SK-N-SH (cell line): ENCODE results near the gene NPTX1. TPM values are rescaled to one million over a fixed set of nuclear protein-coding genes. Genes with fewer than 3 reads are reported as not detected.

Experiments used
- CTCF ChIA-PET: fragments of 300-600, 350-600 bp; formaldehyde crosslinking; extraction: SDS; loops from one replicate; lab custom pipeline; 2021; lab: Yijun Ruan, JAX
- POLR2A ChIA-PET: fragments of 350-600 bp; sonication (Branson Sonifier 250); formaldehyde crosslinking; extraction: SDS; loops from one replicate; lab custom pipeline; 2020; ENCODE audit warnings: antibody characterized with exemption, inconsistent platforms; lab: Yijun Ruan, JAX
- DNase-seq: peaks from one replicate; pipeline ENCODE4 v3.0.0; 2012
- H2AFZ ChIP-seq: fragments of 200-600 bp; sonication (generic); 2 replicates; pipeline ENCODE4 v1.8.1; 2016; ENCODE audit warnings: antibody characterized with exemption, mild to moderate bottlenecking, low read depth
- H3F3A ChIP-seq: fragments of 200-600 bp; sonication (generic); replicated peaks from 2 replicates; pipeline ENCODE3; 2016; ENCODE audit warnings: antibody characterized with exemption, mild to moderate bottlenecking; ENCODE audit not compliant: insufficient read depth
- H3K27ac ChIP-seq, 2 experiments: fragments of 200-500 bp in 1 of 2; fragments of 200-600 bp in 1 of 2; sonication (Bioruptor generic) in 1 of 2; sonication (generic), shearing (Covaris generic) in 1 of 2; 2 replicates each; pipeline versions ENCODE4 v1.5.1 to v1.6.1; 2014 to 2016; ENCODE audit warnings: low read depth in 2 of 2, inconsistent platforms in 1 of 2, low read length in 1 of 2, mild to moderate bottlenecking in 1 of 2, mixed read lengths in 1 of 2
- H3K27me3 ChIP-seq: fragments of 200-600 bp; sonication (generic), shearing (Covaris generic); 2 replicates; pipeline ENCODE4 v1.6.1; 2016; ENCODE audit warnings: mixed run types; ENCODE audit not compliant: insufficient read depth
- H3K36me3 ChIP-seq, 2 experiments: fragments of 200-500 bp in 1 of 2; fragments of 200-600 bp in 1 of 2; sonication (Bioruptor generic) in 1 of 2; sonication (generic) in 1 of 2; replicated peaks in 1 of 2; 2 replicates each; pipeline versions ENCODE3 to v1.5.1; 2014 to 2016; ENCODE audit warnings: low read length in 1 of 2, mild to moderate bottlenecking in 1 of 2; ENCODE audit not compliant: insufficient read depth in 2 of 2, control insufficient read depth in 1 of 2
- H3K4me1 ChIP-seq, 2 experiments: fragments of 200-500 bp in 1 of 2; fragments of 200-600 bp in 1 of 2; sonication (Bioruptor generic) in 1 of 2; sonication (generic), shearing (Covaris generic) in 1 of 2; 2 replicates each; pipeline versions ENCODE4 v1.5.1 to v1.6.1; 2014 to 2016; ENCODE audit warnings: low read depth in 1 of 2, low read length in 1 of 2, mixed run types in 1 of 2; ENCODE audit not compliant: insufficient read depth in 2 of 2, control insufficient read depth in 1 of 2
- H3K4me2 ChIP-seq: fragments of 200-600 bp; sonication (generic), shearing (Covaris generic); 2 replicates; pipeline ENCODE4 v1.6.1; 2017; ENCODE audit warnings: mixed run types
- H3K4me3 ChIP-seq, 2 experiments: fragments of 200-500 bp in 1 of 2; fragments of 200-600 bp in 1 of 2; sonication (Bioruptor generic) in 1 of 2; sonication (generic), shearing (Covaris generic) in 1 of 2; 2 replicates each; pipeline versions ENCODE4 v1.5.1 to v1.8.1; 2014 to 2016; ENCODE audit warnings: low read depth in 2 of 2, inconsistent platforms in 1 of 2, low read length in 1 of 2, mild to moderate bottlenecking in 1 of 2, mixed read lengths in 1 of 2, moderate library complexity in 1 of 2
- H3K79me2 ChIP-seq: fragments of 200-600 bp; sonication (generic); 2 replicates; pipeline ENCODE4 v1.8.1; 2017; ENCODE audit warnings: mild to moderate bottlenecking; ENCODE audit not compliant: insufficient read depth
- H3K9ac ChIP-seq: fragments of 200-600 bp; sonication (generic); 2 replicates; pipeline ENCODE4 v1.6.1; 2017; ENCODE audit warnings: mixed run types
- H3K9me2 ChIP-seq: fragments of 200-600 bp; sonication (generic); 2 replicates; pipeline ENCODE4 v1.6.1; 2017; ENCODE audit warnings: mixed run types
- H3K9me3 ChIP-seq: fragments of 200-600 bp; sonication (generic); 2 replicates; pipeline ENCODE4 v1.6.1; 2017; ENCODE audit warnings: mixed run types, mild to moderate bottlenecking, moderate library complexity
- H4K20me1 ChIP-seq: fragments of 200-600 bp; sonication (generic); 2 replicates; pipeline ENCODE4 v1.6.1; 2017; ENCODE audit warnings: mild to moderate bottlenecking, mixed run types; ENCODE audit not compliant: insufficient read depth
- CHD2 ChIP-seq: fragments of 150-350 bp; IDR thresholded peaks from 2 replicates; pipeline ENCODE4 v1.6.1; 2018; ENCODE audit warnings: low read length; ENCODE audit not compliant: partially characterized antibody
- ELF1 ChIP-seq: IDR thresholded peaks from 2 replicates; pipeline ENCODE4 v1.4.0; 2012
- EP300 ChIP-seq, 2 experiments: IDR thresholded peaks; 2 replicates each; pipeline versions ENCODE4 v1.4.0 to v1.6.1; 2012; ENCODE audit warnings: borderline replicate concordance in 1 of 2, low read depth in 1 of 2, low read length in 1 of 2
- MEF2A ChIP-seq: IDR thresholded peaks from 2 replicates; pipeline ENCODE4 v1.4.0; 2012; ENCODE audit warnings: low read depth, borderline replicate concordance
- RAD21 ChIP-seq: IDR thresholded peaks from 2 replicates; pipeline ENCODE4 v1.6.1; 2012; ENCODE audit warnings: mild to moderate bottlenecking, low read length
- RCOR1 ChIP-seq: fragments of 150-350 bp; IDR thresholded peaks from 2 replicates; pipeline ENCODE4 v1.6.1; 2017; ENCODE audit warnings: antibody characterized with exemption, low read length
- TCF12 ChIP-seq: IDR thresholded peaks from 2 replicates; pipeline ENCODE4 v1.4.0; 2012
- YY1 ChIP-seq: IDR thresholded peaks from 2 replicates; pipeline ENCODE4 v1.4.0; 2012; ENCODE audit warnings: low read depth, mild to moderate bottlenecking
- WGBS: methylation state at CpG from one replicate; pipeline ENCODE4 v1.1.6; 2017; ENCODE audit warnings: low lambda C conversion rate; 5-methylcytosine and 5-hydroxymethylcytosine counted together
- polyA plus RNA-seq, 3 experiments: library from polyadenylated mRNA; depleted of rRNA; stranded (reverse); fragments of >200 nt; gene quantifications; 2 replicates each; pipeline ENCODE4 v1.2.3, GENCODE V29; 2012
- TF ChIP-seq, protein P1 (sequence below): IDR thresholded peaks from 2 replicates; pipeline ENCODE4; 2012
- TF ChIP-seq, protein P2 (sequence below): fragments of 150-350 bp; IDR thresholded peaks from 2 replicates; pipeline ENCODE4 v1.6.1; 2016; ENCODE audit warnings: mild to moderate bottlenecking, low read depth, low read length
- TF ChIP-seq, protein P3 (sequence below): IDR thresholded peaks from 2 replicates; pipeline ENCODE4 v1.4.0; 2012; ENCODE audit warnings: low read depth, borderline replicate concordance
- TF ChIP-seq, protein P4 (sequence below): IDR thresholded peaks from 2 replicates; pipeline ENCODE4 v1.4.0; 2012; ENCODE audit warnings: low read depth, borderline replicate concordance

NPTX1 gene
- polyA plus RNA-seq, 1 of the 3 experiments (the other 2 are of a cell fraction), result 0.05 TPM

DNA sequence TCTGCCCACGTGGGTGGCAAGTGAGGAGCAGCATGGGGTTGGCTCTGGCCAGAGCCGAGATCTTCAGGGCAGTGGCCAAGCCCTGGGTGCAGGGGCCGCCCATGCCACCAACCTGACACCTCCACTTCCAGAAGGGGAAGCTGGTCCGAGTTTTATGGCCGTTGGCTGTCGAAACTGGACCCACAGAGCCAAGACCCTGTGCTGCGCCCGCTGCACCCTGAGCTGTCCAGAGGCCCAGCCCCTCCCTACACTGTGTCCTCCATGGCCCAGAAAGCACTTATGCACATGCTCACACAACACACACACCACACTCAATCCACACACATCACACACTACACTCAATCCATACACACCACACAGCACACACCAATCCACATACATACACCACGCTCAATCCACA, 34.4 kb upstream of the NPTX1 start (continued):
- TF ChIP-seq, protein P1, sequence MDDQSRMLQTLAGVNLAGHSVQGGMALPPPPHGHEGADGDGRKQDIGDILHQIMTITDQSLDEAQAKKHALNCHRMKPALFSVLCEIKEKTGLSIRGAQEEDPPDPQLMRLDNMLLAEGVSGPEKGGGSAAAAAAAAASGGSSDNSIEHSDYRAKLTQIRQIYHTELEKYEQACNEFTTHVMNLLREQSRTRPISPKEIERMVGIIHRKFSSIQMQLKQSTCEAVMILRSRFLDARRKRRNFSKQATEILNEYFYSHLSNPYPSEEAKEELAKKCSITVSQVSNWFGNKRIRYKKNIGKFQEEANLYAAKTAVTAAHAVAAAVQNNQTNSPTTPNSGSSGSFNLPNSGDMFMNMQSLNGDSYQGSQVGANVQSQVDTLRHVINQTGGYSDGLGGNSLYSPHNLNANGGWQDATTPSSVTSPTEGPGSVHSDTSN, result no peak
- no peak for TF ChIP-seq RAD21

DNA sequence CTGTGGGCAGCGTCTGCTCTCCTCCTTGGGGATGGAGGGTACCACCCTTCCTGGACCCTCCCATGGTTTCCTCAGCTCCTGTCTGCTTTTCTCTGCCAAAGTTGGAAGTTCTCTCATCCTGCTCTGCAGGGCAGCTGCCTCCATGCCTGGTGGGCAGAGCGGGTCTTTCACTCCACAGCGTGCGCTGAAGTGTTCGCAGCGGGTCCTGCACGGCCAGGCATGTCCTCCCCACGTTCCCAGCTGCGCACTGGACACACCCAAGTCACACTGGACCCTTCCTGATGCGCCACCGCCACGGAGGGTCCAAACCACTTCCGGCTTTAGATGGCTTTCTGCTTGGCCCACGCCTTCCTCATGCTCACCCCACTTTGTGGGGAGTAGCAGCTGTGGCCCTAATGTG, 33.7 kb upstream of the NPTX1 start:
- no peak overlapping the region for H2AFZ ChIP-seq
- H3F3A ChIP-seq, result peaks cover 3% of the 10 kb centered on the region
- CTCF ChIA-PET, result no interaction called here
- TF ChIP-seq CHD2, result no peak
- TF ChIP-seq, protein P2, sequence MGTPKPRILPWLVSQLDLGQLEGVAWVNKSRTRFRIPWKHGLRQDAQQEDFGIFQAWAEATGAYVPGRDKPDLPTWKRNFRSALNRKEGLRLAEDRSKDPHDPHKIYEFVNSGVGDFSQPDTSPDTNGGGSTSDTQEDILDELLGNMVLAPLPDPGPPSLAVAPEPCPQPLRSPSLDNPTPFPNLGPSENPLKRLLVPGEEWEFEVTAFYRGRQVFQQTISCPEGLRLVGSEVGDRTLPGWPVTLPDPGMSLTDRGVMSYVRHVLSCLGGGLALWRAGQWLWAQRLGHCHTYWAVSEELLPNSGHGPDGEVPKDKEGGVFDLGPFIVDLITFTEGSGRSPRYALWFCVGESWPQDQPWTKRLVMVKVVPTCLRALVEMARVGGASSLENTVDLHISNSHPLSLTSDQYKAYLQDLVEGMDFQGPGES, result no peak
- no peak overlapping the region for H3K27ac ChIP-seq
- peaks cover 0 to 5% of the 10 kb centered on the region in 2 experiments; a peak in 2 of 4 replicates for H3K4me1 ChIP-seq
- no peaks in the 10 kb centered on the region for H3K79me2 ChIP-seq
- H3K9ac ChIP-seq, result no peak overlapping the region
- no peaks in the 10 kb centered on the region for H3K9me2 ChIP-seq
- H3K36me3 ChIP-seq, result no peaks in the 10 kb centered on the region
- 82% methylated on average over 14 of the region's 14 CpGs for WGBS
- no peaks in the 10 kb centered on the region for H3K27me3 ChIP-seq
- POLR2A ChIA-PET, result no interaction called here
- no peak overlapping the region for H3K4me2 ChIP-seq
- DNase-seq, result no peak
- H3K9me3 ChIP-seq, result no peaks in the 10 kb centered on the region
- no peaks in the 10 kb centered on the region for H4K20me1 ChIP-seq
- H3K4me3 ChIP-seq, result no peak overlapping the region

DNA sequence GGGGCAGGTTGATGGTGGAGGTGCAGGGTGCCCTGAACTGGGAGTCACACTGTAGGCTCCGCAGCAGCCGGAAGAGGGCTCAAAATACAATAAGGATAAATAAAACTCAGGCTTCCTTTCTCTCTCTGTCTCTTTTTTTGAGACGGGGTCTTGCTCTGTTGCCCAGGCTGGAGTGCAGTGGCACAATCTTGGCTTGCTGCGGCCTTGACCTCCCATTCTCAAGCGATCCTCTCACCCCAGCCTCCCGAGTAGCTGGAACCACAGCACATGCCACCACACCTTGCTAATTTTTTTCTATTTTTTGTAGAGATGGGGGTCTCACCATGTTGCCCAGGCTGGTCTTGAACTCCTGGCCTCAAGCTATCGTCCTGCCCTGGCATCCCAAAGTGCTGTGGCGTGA, 32.9 kb upstream of the NPTX1 start:
- 46% methylated on average over 8 of the region's 8 CpGs for WGBS
- H3K4me2 ChIP-seq, result no peak overlapping the region
- no peaks in the 10 kb centered on the region for H4K20me1 ChIP-seq
- no peaks in the 10 kb centered on the region for H3K9me3 ChIP-seq
- H3K4me1 ChIP-seq, result peaks cover 0 to 9% of the 10 kb centered on the region in 2 experiments; a peak in 2 of 4 replicates
- H3K9ac ChIP-seq, result no peak overlapping the region
- H3K36me3 ChIP-seq, result no peaks in the 10 kb centered on the region
- H3F3A ChIP-seq, result peaks cover 10% of the 10 kb centered on the region
- H3K27me3 ChIP-seq, result no peaks in the 10 kb centered on the region
- no peak overlapping the region for H3K27ac ChIP-seq
- H3K79me2 ChIP-seq, result no peaks in the 10 kb centered on the region
- H3K9me2 ChIP-seq, result no peaks in the 10 kb centered on the region
- no peak overlapping the region for H2AFZ ChIP-seq
- ChIA-PET POLR2A (no interaction called here), CTCF (interaction anchor here (1.3 kb wide), 1 partner anchor 66 kb away, joined by 6 read pairs; no protein-coding TSS in a partner anchor)
- TF ChIP-seq, protein P3, sequence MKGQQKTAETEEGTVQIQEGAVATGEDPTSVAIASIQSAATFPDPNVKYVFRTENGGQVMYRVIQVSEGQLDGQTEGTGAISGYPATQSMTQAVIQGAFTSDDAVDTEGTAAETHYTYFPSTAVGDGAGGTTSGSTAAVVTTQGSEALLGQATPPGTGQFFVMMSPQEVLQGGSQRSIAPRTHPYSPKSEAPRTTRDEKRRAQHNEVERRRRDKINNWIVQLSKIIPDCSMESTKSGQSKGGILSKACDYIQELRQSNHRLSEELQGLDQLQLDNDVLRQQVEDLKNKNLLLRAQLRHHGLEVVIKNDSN, result no peak
- TF ChIP-seq YY1 (no peak), EP300 (IDR thresholded peaks at IDR 0.05; ENCODE audit: borderline replicate concordance in 1 of 2, low read depth in 1 of 2, low read length in 1 of 2) (no peak), MEF2A (no peak), ELF1 (no peak), TCF12 (no peak), RCOR1 (no peak)
- TF ChIP-seq, protein P4, sequence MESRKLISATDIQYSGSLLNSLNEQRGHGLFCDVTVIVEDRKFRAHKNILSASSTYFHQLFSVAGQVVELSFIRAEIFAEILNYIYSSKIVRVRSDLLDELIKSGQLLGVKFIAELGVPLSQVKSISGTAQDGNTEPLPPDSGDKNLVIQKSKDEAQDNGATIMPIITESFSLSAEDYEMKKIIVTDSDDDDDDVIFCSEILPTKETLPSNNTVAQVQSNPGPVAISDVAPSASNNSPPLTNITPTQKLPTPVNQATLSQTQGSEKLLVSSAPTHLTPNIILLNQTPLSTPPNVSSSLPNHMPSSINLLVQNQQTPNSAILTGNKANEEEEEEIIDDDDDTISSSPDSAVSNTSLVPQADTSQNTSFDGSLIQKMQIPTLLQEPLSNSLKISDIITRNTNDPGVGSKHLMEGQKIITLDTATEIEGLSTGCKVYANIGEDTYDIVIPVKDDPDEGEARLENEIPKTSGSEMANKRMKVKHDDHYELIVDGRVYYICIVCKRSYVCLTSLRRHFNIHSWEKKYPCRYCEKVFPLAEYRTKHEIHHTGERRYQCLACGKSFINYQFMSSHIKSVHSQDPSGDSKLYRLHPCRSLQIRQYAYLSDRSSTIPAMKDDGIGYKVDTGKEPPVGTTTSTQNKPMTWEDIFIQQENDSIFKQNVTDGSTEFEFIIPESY, result no peak
- DNase-seq, result no peak
- H3K4me3 ChIP-seq, result no peak overlapping the region
